ENCODE measurements around the gene RGL3. TPM values are rescaled to one million over a fixed set of nuclear protein-coding genes. Genes with fewer than 3 reads are reported as not detected.

Gene RGL3
- total and polyA plus RNA-seq, 9 of the 15 experiments (the other 6 are each of a cell fraction or from before 2014, with no cell fraction given) = 0.12 to 0.61 (median 0.32) TPM; not detected in 4

DNA sequence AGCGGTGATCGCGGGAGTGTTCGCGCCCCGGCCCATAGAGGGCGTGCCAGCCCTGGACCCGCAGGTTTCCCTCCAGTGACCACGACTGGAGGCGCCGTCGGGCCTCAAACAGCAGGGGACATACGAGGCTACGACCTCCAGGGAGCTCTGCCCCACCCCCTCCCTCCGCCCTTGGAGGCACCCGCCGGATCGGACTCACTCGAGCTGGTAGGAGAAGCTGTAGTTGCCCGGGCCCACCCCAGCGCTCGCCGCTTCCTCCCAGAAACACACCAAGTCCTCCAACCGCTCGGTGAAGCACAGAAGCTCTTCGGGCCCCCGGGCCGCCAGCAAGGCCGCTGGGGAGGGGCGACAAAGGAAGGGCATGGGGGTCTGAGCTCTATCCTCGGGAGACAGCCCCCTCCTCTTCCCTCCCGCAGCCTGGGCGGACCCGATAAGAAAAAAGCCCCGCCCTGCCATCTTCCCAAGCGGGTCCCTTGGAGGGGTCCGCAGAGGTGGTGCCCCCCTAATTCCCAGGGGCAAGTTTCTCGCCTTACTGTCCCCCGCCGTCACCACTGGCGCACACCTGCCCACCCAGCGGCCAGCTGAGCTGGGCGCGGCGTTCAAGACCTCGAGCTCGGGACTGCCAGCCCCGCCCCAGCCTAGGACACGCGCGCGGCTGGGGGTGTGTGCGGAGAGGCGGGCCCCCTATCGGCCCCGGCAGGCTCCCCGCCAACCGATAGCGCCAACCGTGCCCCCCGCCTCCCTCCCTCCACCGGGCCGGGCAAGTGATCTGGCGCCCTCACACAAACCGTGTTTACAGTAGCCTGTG is 36.0 kb downstream of the RGL3 start (continued):
- TF ChIP-seq, protein P1, sequence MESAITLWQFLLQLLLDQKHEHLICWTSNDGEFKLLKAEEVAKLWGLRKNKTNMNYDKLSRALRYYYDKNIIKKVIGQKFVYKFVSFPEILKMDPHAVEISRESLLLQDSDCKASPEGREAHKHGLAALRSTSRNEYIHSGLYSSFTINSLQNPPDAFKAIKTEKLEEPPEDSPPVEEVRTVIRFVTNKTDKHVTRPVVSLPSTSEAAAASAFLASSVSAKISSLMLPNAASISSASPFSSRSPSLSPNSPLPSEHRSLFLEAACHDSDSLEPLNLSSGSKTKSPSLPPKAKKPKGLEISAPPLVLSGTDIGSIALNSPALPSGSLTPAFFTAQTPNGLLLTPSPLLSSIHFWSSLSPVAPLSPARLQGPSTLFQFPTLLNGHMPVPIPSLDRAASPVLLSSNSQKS (CRISPR knock-in tag; IDR thresholded peaks at IDR 0.05) = 0 out of 2 replicates have a peak, but pooled peaks have one; percentile 59
- TF ChIP-seq HNRNPLL (IDR thresholded peaks at IDR 0.05; ENCODE audit: low read depth, low read length, poor library complexity, severe bottlenecking) (no peak), BRD4 (IDR thresholded peaks at IDR 0.05) (no peak), TCF7 (IDR thresholded peaks at IDR 0.05; ENCODE audit: borderline replicate concordance) (no peak), ZNF75A (CRISPR knock-in tag; IDR thresholded peaks at IDR 0.05) (no peak), ELF4 (CRISPR knock-in tag; IDR thresholded peaks at IDR 0.05) (no peak; the same call in 1 of the 2 replicates), TAF1 (IDR thresholded peaks at IDR 0.05; ENCODE audit: control insufficient read depth, extremely low read depth, insufficient read depth, low read length, severe bottlenecking) (peak; percentile 5), ZNF695 (CRISPR knock-in tag; IDR thresholded peaks at IDR 0.05) (no peak), SP1 (CRISPR knock-in tag; IDR thresholded peaks at IDR 0.05) (peak; percentile 2; the same call in 1 of the 2 replicates), BMI1 (IDR thresholded peaks at IDR 0.05; ENCODE audit: low read length) (no peak), ZNF174 (CRISPR knock-in tag; IDR thresholded peaks at IDR 0.05) (no peak), GTF2A2 (tag; IDR thresholded peaks at IDR 0.05) (no peak), CTBP1 (IDR thresholded peaks at IDR 0.05; ENCODE audit: borderline replicate concordance) (peak; percentile 73)
- TF ChIP-seq, protein P2, sequence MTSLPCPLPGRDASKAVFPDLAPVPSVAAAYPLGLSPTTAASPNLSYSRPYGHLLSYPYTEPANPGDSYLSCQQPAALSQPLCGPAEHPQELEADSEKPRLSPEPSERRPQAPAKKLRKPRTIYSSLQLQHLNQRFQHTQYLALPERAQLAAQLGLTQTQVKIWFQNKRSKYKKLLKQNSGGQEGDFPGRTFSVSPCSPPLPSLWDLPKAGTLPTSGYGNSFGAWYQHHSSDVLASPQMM (CRISPR knock-in tag; IDR thresholded peaks at IDR 0.05) = no peak
- TF ChIP-seq, protein P3, sequence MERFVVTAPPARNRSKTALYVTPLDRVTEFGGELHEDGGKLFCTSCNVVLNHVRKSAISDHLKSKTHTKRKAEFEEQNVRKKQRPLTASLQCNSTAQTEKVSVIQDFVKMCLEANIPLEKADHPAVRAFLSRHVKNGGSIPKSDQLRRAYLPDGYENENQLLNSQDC (CRISPR knock-in tag; IDR thresholded peaks at IDR 0.05) = no peak
- TF ChIP-seq, protein P4, sequence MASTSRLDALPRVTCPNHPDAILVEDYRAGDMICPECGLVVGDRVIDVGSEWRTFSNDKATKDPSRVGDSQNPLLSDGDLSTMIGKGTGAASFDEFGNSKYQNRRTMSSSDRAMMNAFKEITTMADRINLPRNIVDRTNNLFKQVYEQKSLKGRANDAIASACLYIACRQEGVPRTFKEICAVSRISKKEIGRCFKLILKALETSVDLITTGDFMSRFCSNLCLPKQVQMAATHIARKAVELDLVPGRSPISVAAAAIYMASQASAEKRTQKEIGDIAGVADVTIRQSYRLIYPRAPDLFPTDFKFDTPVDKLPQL (IDR thresholded peaks at IDR 0.05; ENCODE audit: extremely low read depth, insufficient read length) = no peak
- TF ChIP-seq, protein P5, sequence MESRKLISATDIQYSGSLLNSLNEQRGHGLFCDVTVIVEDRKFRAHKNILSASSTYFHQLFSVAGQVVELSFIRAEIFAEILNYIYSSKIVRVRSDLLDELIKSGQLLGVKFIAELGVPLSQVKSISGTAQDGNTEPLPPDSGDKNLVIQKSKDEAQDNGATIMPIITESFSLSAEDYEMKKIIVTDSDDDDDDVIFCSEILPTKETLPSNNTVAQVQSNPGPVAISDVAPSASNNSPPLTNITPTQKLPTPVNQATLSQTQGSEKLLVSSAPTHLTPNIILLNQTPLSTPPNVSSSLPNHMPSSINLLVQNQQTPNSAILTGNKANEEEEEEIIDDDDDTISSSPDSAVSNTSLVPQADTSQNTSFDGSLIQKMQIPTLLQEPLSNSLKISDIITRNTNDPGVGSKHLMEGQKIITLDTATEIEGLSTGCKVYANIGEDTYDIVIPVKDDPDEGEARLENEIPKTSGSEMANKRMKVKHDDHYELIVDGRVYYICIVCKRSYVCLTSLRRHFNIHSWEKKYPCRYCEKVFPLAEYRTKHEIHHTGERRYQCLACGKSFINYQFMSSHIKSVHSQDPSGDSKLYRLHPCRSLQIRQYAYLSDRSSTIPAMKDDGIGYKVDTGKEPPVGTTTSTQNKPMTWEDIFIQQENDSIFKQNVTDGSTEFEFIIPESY (CRISPR knock-in tag; IDR thresholded peaks at IDR 0.05) = peak; percentile 91
- TF ChIP-seq, protein P6, sequence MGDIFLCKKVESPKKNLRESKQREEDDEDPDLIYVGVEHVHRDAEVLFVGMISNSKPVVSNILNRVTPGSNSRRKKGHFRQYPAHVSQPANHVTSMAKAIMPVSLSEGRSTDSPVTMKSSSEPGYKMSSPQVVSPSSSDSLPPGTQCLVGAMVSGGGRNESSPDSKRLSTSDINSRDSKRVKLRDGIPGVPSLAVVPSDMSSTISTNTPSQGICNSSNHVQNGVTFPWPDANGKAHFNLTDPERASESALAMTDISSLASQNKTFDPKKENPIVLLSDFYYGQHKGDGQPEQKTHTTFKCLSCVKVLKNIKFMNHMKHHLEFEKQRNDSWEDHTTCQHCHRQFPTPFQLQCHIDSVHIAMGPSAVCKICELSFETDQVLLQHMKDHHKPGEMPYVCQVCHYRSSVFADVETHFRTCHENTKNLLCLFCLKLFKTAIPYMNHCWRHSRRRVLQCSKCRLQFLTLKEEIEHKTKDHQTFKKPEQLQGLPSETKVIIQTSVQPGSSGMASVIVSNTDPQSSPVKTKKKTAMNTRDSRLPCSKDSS (IDR thresholded peaks at IDR 0.05; ENCODE audit: low read depth, partially characterized antibody) = no peak
- TF ChIP-seq, protein P7, sequence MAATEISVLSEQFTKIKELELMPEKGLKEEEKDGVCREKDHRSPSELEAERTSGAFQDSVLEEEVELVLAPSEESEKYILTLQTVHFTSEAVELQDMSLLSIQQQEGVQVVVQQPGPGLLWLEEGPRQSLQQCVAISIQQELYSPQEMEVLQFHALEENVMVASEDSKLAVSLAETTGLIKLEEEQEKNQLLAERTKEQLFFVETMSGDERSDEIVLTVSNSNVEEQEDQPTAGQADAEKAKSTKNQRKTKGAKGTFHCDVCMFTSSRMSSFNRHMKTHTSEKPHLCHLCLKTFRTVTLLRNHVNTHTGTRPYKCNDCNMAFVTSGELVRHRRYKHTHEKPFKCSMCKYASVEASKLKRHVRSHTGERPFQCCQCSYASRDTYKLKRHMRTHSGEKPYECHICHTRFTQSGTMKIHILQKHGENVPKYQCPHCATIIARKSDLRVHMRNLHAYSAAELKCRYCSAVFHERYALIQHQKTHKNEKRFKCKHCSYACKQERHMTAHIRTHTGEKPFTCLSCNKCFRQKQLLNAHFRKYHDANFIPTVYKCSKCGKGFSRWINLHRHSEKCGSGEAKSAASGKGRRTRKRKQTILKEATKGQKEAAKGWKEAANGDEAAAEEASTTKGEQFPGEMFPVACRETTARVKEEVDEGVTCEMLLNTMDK (IDR thresholded peaks at IDR 0.05; ENCODE audit: borderline replicate concordance, insufficient read depth, low read depth, low read length, poor library complexity, severe bottlenecking) = peak; percentile 88
